ENCODE data around the gene THRB. TPM values are rescaled to one million over a fixed set of nuclear protein-coding genes. Genes with fewer than 3 reads are reported as not detected.

The THRB gene
- total and polyA plus RNA-seq, 4 experiments from 2014 or later, result 0.03 TPM; not detected in 3

GRCh38 chr3:24129549-24129948 is 365.1 kb downstream of the THRB start:
- intact Hi-C loops (cut with micrococcal nuclease), result no loop called here
- H3K27me3 ChIP-seq (ENCODE audit: insufficient read depth, low read length), result no peaks in the 10 kb centered on the region
- no peak for DNase-seq
- Mint-ChIP-seq H3K36me3 (no peaks in the 10 kb centered on the region), H3K9me3 (no peaks in the 10 kb centered on the region), H3K27me3 (peaks cover 0 to 1% of the 10 kb centered on the region in 2 donors), H3K4me1 (no peaks in the 10 kb centered on the region), H3K27ac (no peak overlapping the region), H3K4me3 (no peak overlapping the region)
- H3K9me3 ChIP-seq (ENCODE audit: control insufficient read depth in 1 of 2, low read length in 2 of 2), result no peaks in the 10 kb centered on the region
- no peaks in the 10 kb centered on the region for H3K36me3 ChIP-seq (ENCODE audit: insufficient read depth, low read length)
- CTCF ChIA-PET (ENCODE audit: partially characterized antibody), result no interaction called here
- H3K27ac ChIP-seq (ENCODE audit: low read depth, low read length), result no peak overlapping the region
- POLR2A ChIA-PET (ENCODE audit: partially characterized antibody), result no interaction called here
- no peaks in the 10 kb centered on the region for H3K4me1 ChIP-seq (ENCODE audit: insufficient read depth, low read length)
- H3K4me3 ChIP-seq (ENCODE audit: low read length in 2 of 2), result no peak overlapping the region

DNA sequence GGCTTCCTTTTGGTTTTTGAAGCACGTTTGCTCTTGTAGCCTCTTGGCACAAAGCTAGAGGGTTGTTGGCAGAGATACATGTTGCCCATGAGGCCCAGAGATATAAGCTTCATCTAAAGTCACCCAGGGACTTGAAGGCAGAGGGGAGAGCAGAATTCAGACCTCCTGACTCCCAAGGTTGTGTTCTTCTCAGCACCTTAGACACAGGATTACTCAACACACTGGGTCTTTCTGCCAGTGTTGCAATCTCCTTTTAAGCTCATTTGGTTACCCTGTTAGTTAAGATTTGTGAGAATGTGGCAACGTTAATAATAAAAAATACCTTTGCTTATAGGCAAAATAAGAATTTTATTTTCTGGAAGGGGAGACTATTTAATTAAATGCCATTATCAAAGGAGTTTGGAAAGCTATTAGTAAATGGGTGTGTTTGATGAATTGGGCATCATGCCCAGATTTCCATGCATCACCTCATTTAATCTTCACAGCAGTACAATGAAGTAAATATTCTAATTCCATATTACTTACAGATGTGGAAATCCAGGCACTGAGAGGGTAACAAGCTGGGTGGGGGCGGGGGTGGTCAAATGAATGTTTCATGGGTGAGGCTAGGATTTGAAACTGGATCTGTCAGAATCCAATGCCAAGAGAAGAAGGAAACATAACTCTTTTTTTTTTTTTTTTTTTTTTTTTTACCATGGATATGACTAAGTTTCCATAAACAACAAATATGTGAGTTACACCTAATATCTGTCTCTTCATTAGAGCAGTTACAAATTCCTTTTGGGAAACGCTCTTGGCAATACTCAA is 366.2 kb downstream of the THRB start:
- intact Hi-C loops (cut with micrococcal nuclease), result no loop called here
- no peak overlapping the region for H3K27ac ChIP-seq (ENCODE audit: low read depth, low read length)
- H3K4me1 ChIP-seq (ENCODE audit: insufficient read depth, low read length), result no peaks in the 10 kb centered on the region
- H3K27me3 Mint-ChIP-seq, result peaks cover 0 to under 1% of the 10 kb centered on the region in 2 donors
- no peaks in the 10 kb centered on the region for H3K9me3 Mint-ChIP-seq
- DNase-seq, result no peak
- CTCF ChIA-PET (ENCODE audit: partially characterized antibody), result no interaction called here
- no peaks in the 10 kb centered on the region for H3K27me3 ChIP-seq (ENCODE audit: insufficient read depth, low read length)
- H3K27ac Mint-ChIP-seq, result no peak overlapping the region
- H3K36me3 Mint-ChIP-seq, result no peaks in the 10 kb centered on the region
- H3K36me3 ChIP-seq (ENCODE audit: insufficient read depth, low read length), result no peaks in the 10 kb centered on the region
- no peak overlapping the region for H3K4me3 Mint-ChIP-seq
- H3K4me3 ChIP-seq (ENCODE audit: low read length in 2 of 2), result no peak overlapping the region
- no peaks in the 10 kb centered on the region for H3K4me1 Mint-ChIP-seq
- H3K9me3 ChIP-seq (ENCODE audit: control insufficient read depth in 1 of 2, low read length in 2 of 2), result no peaks in the 10 kb centered on the region
- POLR2A ChIA-PET (ENCODE audit: partially characterized antibody), result no interaction called here

- H3K4me3 ChIP-seq (ENCODE audit: low read length in 2 of 2), result no peak overlapping the region
- no peaks in the 10 kb centered on the region for H3K36me3 ChIP-seq (ENCODE audit: insufficient read depth, low read length)
- H3K27me3 Mint-ChIP-seq, result peaks cover 1 to 2% of the 10 kb centered on the region in 2 donors
- H3K27ac ChIP-seq (ENCODE audit: low read depth, low read length), result no peak overlapping the region
- no peaks in the 10 kb centered on the region for H3K4me1 ChIP-seq (ENCODE audit: insufficient read depth, low read length)
- intact Hi-C loops (cut with micrococcal nuclease), result no loop called here
- no peak overlapping the region for H3K4me3 Mint-ChIP-seq
- no peaks in the 10 kb centered on the region for H3K27me3 ChIP-seq (ENCODE audit: insufficient read depth, low read length)
- no peaks in the 10 kb centered on the region for H3K9me3 ChIP-seq (ENCODE audit: control insufficient read depth in 1 of 2, low read length in 2 of 2)
- no peaks in the 10 kb centered on the region for H3K4me1 Mint-ChIP-seq
- no peaks in the 10 kb centered on the region for H3K36me3 Mint-ChIP-seq
- H3K9me3 Mint-ChIP-seq, result no peaks in the 10 kb centered on the region
- no peak overlapping the region for H3K27ac Mint-ChIP-seq
- no peak for DNase-seq
- CTCF ChIA-PET (ENCODE audit: partially characterized antibody), result no interaction called here
- POLR2A ChIA-PET (ENCODE audit: partially characterized antibody), result no interaction called here
These were observed 371.1 kb downstream of the THRB start for GRCh38 chr3:24123596-24123995.

DNA sequence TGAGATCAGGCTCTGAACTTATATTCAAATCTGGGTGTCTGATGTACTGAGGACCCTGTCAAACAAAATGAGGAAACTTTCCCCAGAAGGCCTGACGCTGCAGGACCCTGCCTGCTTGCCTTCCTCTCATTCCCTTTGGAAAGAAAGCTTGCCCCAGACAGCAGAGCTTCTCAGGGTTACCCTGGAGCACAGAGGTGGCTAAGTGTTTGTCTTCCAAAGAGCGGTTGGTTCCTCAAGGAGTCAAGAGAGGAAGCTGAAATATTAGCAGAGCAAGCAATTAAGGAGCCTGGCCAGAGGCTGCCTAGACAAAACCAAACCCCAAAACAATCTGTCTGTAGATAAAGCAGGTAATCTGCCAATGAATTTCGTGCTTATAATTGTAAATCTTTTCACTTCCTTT is 374.2 kb downstream of the THRB start:
- Histone ChIP-seq H3K36me3 (ENCODE audit: insufficient read depth, low read length) (no peaks in the 10 kb centered on the region), H3K27ac (ENCODE audit: low read depth, low read length) (no peak overlapping the region), H3K4me3 (ENCODE audit: low read length in 2 of 2) (no peak overlapping the region), H3K27me3 (ENCODE audit: insufficient read depth, low read length) (no peaks in the 10 kb centered on the region), H3K9me3 (ENCODE audit: control insufficient read depth in 1 of 2, low read length in 2 of 2) (no peaks in the 10 kb centered on the region), H3K4me1 (ENCODE audit: insufficient read depth, low read length) (no peaks in the 10 kb centered on the region)
- intact Hi-C loops (cut with micrococcal nuclease), result no loop called here
- no peaks in the 10 kb centered on the region for H3K36me3 Mint-ChIP-seq
- H3K9me3 Mint-ChIP-seq, result no peaks in the 10 kb centered on the region
- no peak overlapping the region for H3K4me3 Mint-ChIP-seq
- H3K27me3 Mint-ChIP-seq, result peaks cover 1 to 2% of the 10 kb centered on the region in 2 donors
- no peaks in the 10 kb centered on the region for H3K4me1 Mint-ChIP-seq
- H3K27ac Mint-ChIP-seq, result no peak overlapping the region
- ChIA-PET POLR2A (ENCODE audit: partially characterized antibody) (no interaction called here), CTCF (ENCODE audit: partially characterized antibody) (no interaction called here)
- DNase-seq, result no peak

DNA sequence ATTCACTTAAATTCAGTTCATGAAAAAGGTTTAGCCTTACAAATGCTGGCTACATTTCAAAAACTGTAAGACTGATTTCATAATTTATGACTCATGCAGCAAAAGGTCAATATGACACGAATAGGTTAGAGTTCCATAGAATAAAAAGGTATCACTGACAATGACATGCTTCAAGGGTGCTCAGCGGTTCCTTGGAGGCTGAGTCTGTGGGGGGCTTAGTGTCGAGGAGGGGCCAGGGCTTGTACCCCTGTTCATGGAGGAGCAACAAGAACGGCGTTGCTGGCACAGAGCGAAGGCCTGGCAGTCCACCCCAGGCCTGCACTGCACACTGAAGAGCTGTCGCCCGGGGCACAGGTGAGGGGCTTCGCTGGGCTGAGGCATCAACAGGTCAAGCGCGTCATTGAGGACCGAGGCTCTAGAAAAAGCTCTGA is 375.3 kb downstream of the THRB start:
- Histone ChIP-seq H3K4me3 (ENCODE audit: low read length in 2 of 2) (no peak overlapping the region), H3K9me3 (ENCODE audit: control insufficient read depth in 1 of 2, low read length in 2 of 2) (no peaks in the 10 kb centered on the region), H3K4me1 (ENCODE audit: insufficient read depth, low read length) (no peaks in the 10 kb centered on the region), H3K36me3 (ENCODE audit: insufficient read depth, low read length) (no peaks in the 10 kb centered on the region), H3K27me3 (ENCODE audit: insufficient read depth, low read length) (no peaks in the 10 kb centered on the region), H3K27ac (ENCODE audit: low read depth, low read length) (no peak overlapping the region)
- Mint-ChIP-seq H3K9me3 (no peaks in the 10 kb centered on the region), H3K27ac (no peak overlapping the region), H3K4me1 (no peaks in the 10 kb centered on the region), H3K36me3 (no peaks in the 10 kb centered on the region), H3K4me3 (no peak overlapping the region), H3K27me3 (peaks cover 1 to 2% of the 10 kb centered on the region in 2 donors)
- intact Hi-C loops (cut with micrococcal nuclease), result no loop called here
- POLR2A ChIA-PET (ENCODE audit: partially characterized antibody), result no interaction called here
- CTCF ChIA-PET (ENCODE audit: partially characterized antibody), result no interaction called here
- no peak for DNase-seq

DNA sequence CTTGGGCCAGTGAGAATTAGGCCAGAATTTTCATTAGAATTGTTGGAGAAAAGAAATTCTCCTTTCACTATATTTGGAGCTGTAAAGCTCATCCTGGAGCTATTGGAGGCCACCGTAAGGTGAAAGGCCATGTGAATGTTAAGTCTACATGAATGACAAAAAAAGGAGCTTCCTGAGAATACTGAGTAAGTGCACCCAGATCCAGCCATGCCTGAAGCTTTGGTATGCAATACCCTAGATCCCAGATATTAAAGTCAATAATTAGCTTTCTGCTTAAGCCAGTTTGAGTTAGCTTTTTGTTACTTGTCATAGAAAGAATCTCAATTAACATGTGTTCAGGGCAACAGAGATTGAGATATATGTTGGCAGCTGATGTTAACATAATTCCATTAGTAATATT is 377.1 kb downstream of the THRB start:
- Histone ChIP-seq H3K4me3 (ENCODE audit: low read length in 2 of 2) (no peak overlapping the region), H3K36me3 (ENCODE audit: insufficient read depth, low read length) (no peaks in the 10 kb centered on the region), H3K27me3 (ENCODE audit: insufficient read depth, low read length) (no peaks in the 10 kb centered on the region), H3K4me1 (ENCODE audit: insufficient read depth, low read length) (no peaks in the 10 kb centered on the region), H3K9me3 (ENCODE audit: control insufficient read depth in 1 of 2, low read length in 2 of 2) (no peaks in the 10 kb centered on the region), H3K27ac (ENCODE audit: low read depth, low read length) (no peak overlapping the region)
- Mint-ChIP-seq H3K27me3 (peaks cover 0 to 1% of the 10 kb centered on the region in 2 donors), H3K9me3 (peaks cover 0 to 1% (median 0%) of the 10 kb centered on the region in 8 donors), H3K4me3 (no peak overlapping the region), H3K27ac (no peak overlapping the region), H3K4me1 (no peaks in the 10 kb centered on the region), H3K36me3 (no peaks in the 10 kb centered on the region)
- no peak for DNase-seq
- POLR2A ChIA-PET (ENCODE audit: partially characterized antibody), result no interaction called here
- intact Hi-C loops (cut with micrococcal nuclease), result no loop called here
- CTCF ChIA-PET (ENCODE audit: partially characterized antibody), result no interaction called here

DNA sequence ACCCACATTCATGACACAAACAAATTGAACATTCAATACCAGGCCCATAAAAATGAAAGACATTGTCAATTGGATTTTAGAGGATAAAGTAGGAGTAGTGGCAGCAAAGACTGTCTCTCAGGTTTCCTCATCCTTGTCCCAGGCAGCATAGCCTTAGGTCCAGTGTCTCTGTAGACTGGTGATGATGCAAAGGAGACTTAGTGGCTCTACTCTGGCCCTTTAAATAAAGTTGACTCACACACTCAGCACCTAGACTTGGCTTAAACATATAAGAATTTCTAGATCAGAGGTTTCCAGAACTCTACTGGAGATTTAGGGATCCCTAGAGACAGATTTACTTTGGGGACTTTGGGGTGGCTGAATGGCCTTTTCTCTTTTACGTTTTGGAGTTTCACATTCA is 382.9 kb downstream of the THRB start:
- H3K27me3 Mint-ChIP-seq, result no peaks in the 10 kb centered on the region
- Histone ChIP-seq H3K4me3 (ENCODE audit: low read length in 2 of 2) (no peak overlapping the region), H3K36me3 (ENCODE audit: insufficient read depth, low read length) (no peaks in the 10 kb centered on the region), H3K27me3 (ENCODE audit: insufficient read depth, low read length) (no peaks in the 10 kb centered on the region), H3K9me3 (ENCODE audit: control insufficient read depth in 1 of 2, low read length in 2 of 2) (no peaks in the 10 kb centered on the region), H3K27ac (ENCODE audit: low read depth, low read length) (no peak overlapping the region), H3K4me1 (ENCODE audit: insufficient read depth, low read length) (no peaks in the 10 kb centered on the region)
- H3K36me3 Mint-ChIP-seq, result no peaks in the 10 kb centered on the region
- intact Hi-C loops (cut with micrococcal nuclease), result no loop called here
- no peak overlapping the region for H3K27ac Mint-ChIP-seq
- H3K9me3 Mint-ChIP-seq, result peaks cover 0 to 1% (median 0%) of the 10 kb centered on the region in 8 donors
- no peaks in the 10 kb centered on the region for H3K4me1 Mint-ChIP-seq
- CTCF ChIA-PET (ENCODE audit: partially characterized antibody), result no interaction called here
- no peak for DNase-seq
- H3K4me3 Mint-ChIP-seq, result no peak overlapping the region
- POLR2A ChIA-PET (ENCODE audit: partially characterized antibody), result no interaction called here

Measured in CD4-positive, alpha-beta memory T cell (primary cell).